Measurements from ENCODE around the gene CNGA2.

The CNGA2 gene

GRCh38 chrX:151734446-151734845 lies at the start of gene CNGA2:
CNGA2 (plus strand) TSS chrX:151734746; CDS start chrX:151738484, 3,738 bp downstream.
- no peak for TF ChIP-seq CTCF (conservative IDR thresholded peaks at IDR 0.05; ENCODE audit: low read depth)
- no peak within 1 kb of the TSS for H3K27ac ChIP-seq
- ChIA-PET CTCF (no interaction called here), POLR2A (ENCODE audit: low non-redundant PET) (no interaction called here)
- DNase-seq (ENCODE audit: low spot score), result no peak

- ChIA-PET CTCF (interaction anchor here (0.7 kb wide), 1 partner anchor 182 kb away, joined by 3 read pairs; no protein-coding TSS in a partner anchor), POLR2A (ENCODE audit: low non-redundant PET) (no interaction called here)
- TF ChIP-seq CTCF (conservative IDR thresholded peaks at IDR 0.05; ENCODE audit: low read depth), result no peak
- no peak for DNase-seq (ENCODE audit: low spot score)
- no peak overlapping the region for H3K27ac ChIP-seq
Measured at GRCh38 chrX:151687635-151688034, 46.9 kb upstream of the CNGA2 start.

GRCh38 chrX:151688695-151689094 lies 45.9 kb upstream of the CNGA2 start:
- ChIA-PET CTCF (no interaction called here), POLR2A (ENCODE audit: low non-redundant PET) (no interaction called here)
- TF ChIP-seq CTCF (conservative IDR thresholded peaks at IDR 0.05; ENCODE audit: low read depth), result no peak

GRCh38 chrX:151692825-151693224 lies 41.7 kb upstream of the CNGA2 start:
- TF ChIP-seq CTCF (conservative IDR thresholded peaks at IDR 0.05; ENCODE audit: low read depth), result no peak
- CTCF ChIA-PET, result interaction anchor here (0.5 kb wide), 1 partner anchor 977 kb away, joined by 5 read pairs; no protein-coding TSS in a partner anchor
- no peak overlapping the region for H3K27ac ChIP-seq
- no peak for DNase-seq (ENCODE audit: low spot score)
- POLR2A ChIA-PET (ENCODE audit: low non-redundant PET), result no interaction called here

More at GRCh38 chrX:151688695-151689094, 45.9 kb upstream of the CNGA2 start:
- no peak for DNase-seq (ENCODE audit: low spot score)
- no peak overlapping the region for H3K27ac ChIP-seq

- no peak for DNase-seq (ENCODE audit: low spot score)
- no peak overlapping the region for H3K27ac ChIP-seq
- POLR2A ChIA-PET (ENCODE audit: low non-redundant PET), result no interaction called here
- no peak for TF ChIP-seq CTCF (conservative IDR thresholded peaks at IDR 0.05; ENCODE audit: low read depth)
- CTCF ChIA-PET, result no interaction called here
Measured at GRCh38 chrX:151694121-151694520, 40.4 kb upstream of the CNGA2 start.

GRCh38 chrX:151694661-151695582 lies 39.6 kb upstream of the CNGA2 start, which contains the start of gene PRRG3:
PRRG3 (plus strand) TSS chrX:151695458; CDS start chrX:151698815, 3,357 bp downstream.
- ChIA-PET POLR2A (ENCODE audit: low non-redundant PET) (no interaction called here), CTCF (no interaction called here)
- no peak within 1 kb of the TSS for H3K27ac ChIP-seq
- no peak for TF ChIP-seq CTCF (conservative IDR thresholded peaks at IDR 0.05; ENCODE audit: low read depth)
- DNase-seq (ENCODE audit: low spot score), result no peak
